Caco-2 (cell line): Measurements from ENCODE around the gene MAN1C1. TPM values are rescaled to one million over a fixed set of nuclear protein-coding genes. Genes with fewer than 3 reads are reported as not detected.
"Not testable (repeated sequence)": the region's sequence is repeated elsewhere in the genome, so short reads cannot be mapped to it uniquely, and the experiment has no call there.

Source experiments
- BruUV-seq: library from RNA; stranded (reverse); fragments of 400-500 nt; replicated peaks from 2 replicates; lab custom pipeline; 2021; lab: Mats Ljungman, UMichigan
- CTCF ChIA-PET: fragments of 300-600 bp; sonication (Branson Sonifier 250); formaldehyde crosslinking; loops from one replicate; lab custom pipeline; 2022; ENCODE audit warnings: antibody characterized with exemption; lab: Charles Lee
- POLR2A ChIA-PET: fragments of 300-600 bp; sonication (Branson Sonifier 250); formaldehyde crosslinking; loops from one replicate; lab custom pipeline; 2022; ENCODE audit warnings: antibody characterized with exemption; lab: Charles Lee
- DNase-seq, 2 experiments: peaks; one replicate each; pipeline versions ENCODE4 v3.0.0 to v3.0.0-alpha.2; 2020 to 2022
- H3K27me3 ChIP-seq: replicated peaks from 2 replicates; pipeline ENCODE4 v1.6.0; 2011; ENCODE audit warnings: low read length; ENCODE audit not compliant: control insufficient read depth, insufficient read depth
- H3K36me3 ChIP-seq: 2 replicates; pipeline ENCODE4 v1.5.1; 2011; ENCODE audit warnings: low read length; ENCODE audit not compliant: control insufficient read depth, insufficient read depth
- H3K4me1 ChIP-seq: fragments of 250-450 bp; sonication (Bioruptor Pico); 2 replicates; pipeline ENCODE4 v1.5.1; 2020; ENCODE audit warnings: mild to moderate bottlenecking
- H3K4me3 ChIP-seq: 2 replicates; pipeline ENCODE4 v1.5.1; 2011; ENCODE audit warnings: low read depth, mild to moderate bottlenecking, control low read depth, low read length
- H3K9me3 ChIP-seq: fragments of 250-450 bp; sonication (Bioruptor Pico); 2 replicates; pipeline ENCODE4 v1.5.1; 2020; ENCODE audit warnings: mild to moderate bottlenecking, moderate library complexity
- H3K27ac Mint-ChIP-seq: one replicate; pipeline ENCODE4 v1.8.0; 2022; ENCODE audit warnings: mixed read lengths; ENCODE audit not compliant: unreplicated experiment
- H3K27me3 Mint-ChIP-seq: one replicate; pipeline ENCODE4 v1.8.0; 2022; ENCODE audit warnings: mixed read lengths; ENCODE audit not compliant: insufficient read depth, unreplicated experiment
- H3K36me3 Mint-ChIP-seq: one replicate; pipeline ENCODE4 v1.8.0; 2022; ENCODE audit warnings: mild to moderate bottlenecking, mixed read lengths; ENCODE audit not compliant: insufficient read depth, unreplicated experiment
- H3K4me1 Mint-ChIP-seq: one replicate; pipeline ENCODE4 v1.8.0; 2022; ENCODE audit warnings: low read depth, mixed read lengths; ENCODE audit not compliant: unreplicated experiment
- H3K4me3 Mint-ChIP-seq: one replicate; pipeline ENCODE4 v1.8.0; 2022; ENCODE audit warnings: mild to moderate bottlenecking, moderate library complexity, mixed read lengths; ENCODE audit not compliant: unreplicated experiment
- H3K9me3 Mint-ChIP-seq: one replicate; pipeline ENCODE4 v1.8.0; 2022; ENCODE audit warnings: mixed read lengths; ENCODE audit not compliant: unreplicated experiment
- intact Hi-C: fragments of 100-400 bp; cut with micrococcal nuclease; formaldehyde crosslinking; loops from one replicate; pipeline ENCODE4 v1.10.0; 2022; ENCODE audit not compliant: unreplicated experiment
- total RNA-seq: library from RNA; stranded (reverse); gene quantifications from 2 replicates; pipeline ENCODE4 v1.2.3, GENCODE V29; 2022
- TF ChIP-seq, protein P1 (sequence below), 2 experiments: fragments of 200-600 bp in 1 of 2; IDR thresholded peaks; 1 replicate in 1 of 2; 2 replicates in 1 of 2; pipeline versions ENCODE4 v1.5.1 to v1.8.0; 2011 to 2022; ENCODE audit warnings: antibody characterized with exemption in 1 of 2, control low read depth in 1 of 2, inconsistent platforms in 1 of 2, low read depth in 1 of 2, low read length in 1 of 2, mild to moderate bottlenecking in 1 of 2, moderate library complexity in 1 of 2; ENCODE audit not compliant: insufficient read depth in 1 of 2, severe bottlenecking in 1 of 2, unreplicated experiment in 1 of 2

The MAN1C1 gene
- total RNA-seq, 1 experiment from 2014 or later = 2.7 TPM

DNA sequence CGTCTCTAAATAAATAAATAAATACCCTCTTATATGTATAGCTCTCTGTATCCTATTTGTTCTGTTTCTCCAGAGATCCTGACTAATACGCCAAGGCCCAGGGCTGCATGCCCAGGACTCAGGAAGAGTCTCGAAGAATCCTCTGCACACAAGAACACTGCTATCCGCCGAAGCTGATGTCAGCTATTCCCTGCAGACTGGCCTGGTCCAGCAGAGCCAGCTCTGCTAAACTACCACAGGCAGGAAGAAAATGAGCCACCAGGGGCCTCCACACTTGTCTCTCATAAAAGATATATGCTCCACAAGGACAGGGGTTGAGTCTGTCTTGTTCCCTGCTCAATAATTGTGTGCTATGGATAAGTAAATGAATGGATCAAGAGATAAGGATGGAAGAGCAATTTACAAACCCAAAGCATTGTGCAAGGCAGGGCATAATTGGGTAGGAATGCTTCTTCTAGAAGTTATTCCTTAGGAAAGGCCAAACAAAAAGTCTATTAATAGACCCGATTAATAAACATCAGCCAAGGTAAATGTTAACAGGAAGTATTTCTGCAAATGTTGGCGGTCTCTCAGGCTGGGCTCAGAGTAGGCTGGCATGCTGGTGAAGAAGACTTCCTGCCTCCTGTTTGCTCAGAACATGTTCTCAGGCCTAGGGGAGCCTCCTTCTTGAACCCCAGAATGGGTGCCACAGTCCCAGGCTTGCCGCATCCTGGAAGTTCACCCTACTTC is 26.3 kb upstream of the MAN1C1 start:
- no peak overlapping the region for H3K27ac Mint-ChIP-seq
- intact Hi-C loops = no loop called here
- TF ChIP-seq, protein P1, sequence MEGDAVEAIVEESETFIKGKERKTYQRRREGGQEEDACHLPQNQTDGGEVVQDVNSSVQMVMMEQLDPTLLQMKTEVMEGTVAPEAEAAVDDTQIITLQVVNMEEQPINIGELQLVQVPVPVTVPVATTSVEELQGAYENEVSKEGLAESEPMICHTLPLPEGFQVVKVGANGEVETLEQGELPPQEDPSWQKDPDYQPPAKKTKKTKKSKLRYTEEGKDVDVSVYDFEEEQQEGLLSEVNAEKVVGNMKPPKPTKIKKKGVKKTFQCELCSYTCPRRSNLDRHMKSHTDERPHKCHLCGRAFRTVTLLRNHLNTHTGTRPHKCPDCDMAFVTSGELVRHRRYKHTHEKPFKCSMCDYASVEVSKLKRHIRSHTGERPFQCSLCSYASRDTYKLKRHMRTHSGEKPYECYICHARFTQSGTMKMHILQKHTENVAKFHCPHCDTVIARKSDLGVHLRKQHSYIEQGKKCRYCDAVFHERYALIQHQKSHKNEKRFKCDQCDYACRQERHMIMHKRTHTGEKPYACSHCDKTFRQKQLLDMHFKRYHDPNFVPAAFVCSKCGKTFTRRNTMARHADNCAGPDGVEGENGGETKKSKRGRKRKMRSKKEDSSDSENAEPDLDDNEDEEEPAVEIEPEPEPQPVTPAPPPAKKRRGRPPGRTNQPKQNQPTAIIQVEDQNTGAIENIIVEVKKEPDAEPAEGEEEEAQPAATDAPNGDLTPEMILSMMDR (IDR thresholded peaks at IDR 0.05; ENCODE audit: insufficient read depth in 1 of 2, low read depth in 1 of 2, low read length in 1 of 2, severe bottlenecking in 1 of 2, unreplicated experiment in 1 of 2) = no peak
- BruUV-seq = no TSS peak
- H3K36me3 Mint-ChIP-seq = no peaks in the 10 kb centered on the region
- peak in 1 of 2 experiments; percentile 23 for DNase-seq
- Histone ChIP-seq H3K4me3 (no peak overlapping the region), H3K4me1 (peaks cover 27% of the 10 kb centered on the region), H3K36me3 (no peaks in the 10 kb centered on the region), H3K9me3 (no peaks in the 10 kb centered on the region), H3K27me3 (no peaks in the 10 kb centered on the region)
- ChIA-PET CTCF (interaction anchor here (0.5 to 1.1 kb wide), 4 partner anchors 10 to 210 kb away, joined by 3 to 5 read pairs (median 5); partner anchors contain the start of gene SELENON), POLR2A (no interaction called here)
- H3K27me3 Mint-ChIP-seq = no peaks in the 10 kb centered on the region
- peaks cover 18% of the 10 kb centered on the region for H3K4me1 Mint-ChIP-seq
- no peaks in the 10 kb centered on the region for H3K9me3 Mint-ChIP-seq
- no peak overlapping the region for H3K4me3 Mint-ChIP-seq

DNA sequence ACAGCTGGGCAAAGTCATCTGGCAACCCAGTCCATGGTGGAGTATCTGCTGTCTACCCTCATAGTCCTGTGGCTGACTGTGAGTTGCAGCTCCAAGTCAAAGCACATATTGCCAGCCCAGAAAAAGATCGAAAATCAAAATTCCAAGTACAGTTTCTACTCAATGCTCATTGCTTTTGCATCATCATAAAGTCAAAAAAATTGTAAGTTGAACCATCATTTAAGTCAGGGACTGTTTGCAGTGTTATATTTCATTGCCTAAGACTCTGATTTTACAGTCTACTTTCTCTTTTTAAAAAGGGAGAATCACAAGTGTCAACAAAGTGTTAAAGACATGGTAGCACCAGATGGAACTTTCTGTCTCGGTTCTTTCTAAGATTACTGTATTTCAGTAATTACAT is 22.7 kb upstream of the MAN1C1 start:
- Mint-ChIP-seq H3K27me3 (no peaks in the 10 kb centered on the region), H3K4me1 (peaks cover 2% of the 10 kb centered on the region), H3K27ac (no peak overlapping the region), H3K4me3 (no peak overlapping the region), H3K36me3 (no peaks in the 10 kb centered on the region), H3K9me3 (peaks cover 14% of the 10 kb centered on the region)
- Histone ChIP-seq H3K27me3 (no peaks in the 10 kb centered on the region), H3K4me3 (no peak overlapping the region), H3K4me1 (peaks cover 2% of the 10 kb centered on the region), H3K9me3 (no peaks in the 10 kb centered on the region), H3K36me3 (no peaks in the 10 kb centered on the region)
- CTCF ChIA-PET = interaction anchor here (0.5 to 0.7 kb wide), 2 partner anchors 40 to 249 kb away, joined by 3 to 4 read pairs; no protein-coding TSS in a partner anchor
- TF ChIP-seq, protein P1 (IDR thresholded peaks at IDR 0.05; ENCODE audit: insufficient read depth in 1 of 2, low read depth in 1 of 2, low read length in 1 of 2, severe bottlenecking in 1 of 2, unreplicated experiment in 1 of 2) = no peak
- POLR2A ChIA-PET = no interaction called here
- DNase-seq = no peak
- no TSS peak for BruUV-seq
- intact Hi-C loops = no loop called here

DNA sequence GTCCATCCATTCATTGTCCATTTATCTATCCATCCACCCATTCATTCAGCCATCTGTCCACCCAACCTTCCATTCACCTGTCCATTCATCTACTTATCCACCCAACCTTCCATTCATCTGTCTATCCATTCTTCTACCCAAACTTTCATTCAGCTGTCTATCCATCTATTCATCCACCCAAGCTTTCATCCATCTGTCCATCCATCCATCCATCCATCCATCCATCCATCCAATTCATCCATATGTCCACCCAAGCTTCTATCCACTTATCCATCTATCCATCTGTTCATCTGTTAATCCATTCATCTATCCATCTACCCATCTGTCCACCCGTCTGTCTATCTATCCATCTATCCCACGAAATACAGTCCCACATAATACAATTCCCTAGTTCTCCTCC is 21.6 kb upstream of the MAN1C1 start:
- ChIA-PET CTCF (no interaction called here), POLR2A (no interaction called here)
- no peaks in the 10 kb centered on the region for H3K27me3 Mint-ChIP-seq
- H3K4me3 Mint-ChIP-seq = no peak overlapping the region
- TF ChIP-seq, protein P1 (IDR thresholded peaks at IDR 0.05; ENCODE audit: insufficient read depth in 1 of 2, low read depth in 1 of 2, low read length in 1 of 2, severe bottlenecking in 1 of 2, unreplicated experiment in 1 of 2) = no peak
- no peaks in the 10 kb centered on the region for H3K4me1 Mint-ChIP-seq
- no peak overlapping the region for H3K4me3 ChIP-seq
- no peaks in the 10 kb centered on the region for H3K9me3 ChIP-seq
- H3K36me3 ChIP-seq = no peaks in the 10 kb centered on the region
- no peaks in the 10 kb centered on the region for H3K4me1 ChIP-seq
- H3K36me3 Mint-ChIP-seq = no peaks in the 10 kb centered on the region
- H3K27me3 ChIP-seq = no peaks in the 10 kb centered on the region
- BruUV-seq = no TSS peak
- no peak for DNase-seq
- H3K27ac Mint-ChIP-seq = no peak overlapping the region
- intact Hi-C loops = no loop called here
- H3K9me3 Mint-ChIP-seq = peaks cover 25% of the 10 kb centered on the region

DNA sequence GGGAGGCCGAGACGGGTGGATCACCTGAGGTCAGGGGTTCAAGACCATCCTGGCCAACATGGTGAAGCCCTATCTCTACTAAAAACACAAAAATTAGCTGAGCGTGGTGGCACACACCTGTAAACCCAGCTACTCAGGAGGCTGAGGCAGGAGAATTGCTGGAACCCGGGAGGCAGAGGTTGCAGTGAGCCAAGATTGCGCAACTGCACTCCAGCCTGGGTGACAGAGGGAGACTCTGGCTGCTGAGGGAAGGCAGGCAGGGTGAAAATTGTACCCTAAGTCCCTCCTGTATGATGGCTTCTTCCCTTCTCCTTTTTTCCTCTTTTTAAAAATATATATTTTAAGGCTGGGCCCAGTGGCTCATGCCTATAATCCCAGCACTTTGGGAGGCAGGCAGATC is 19.9 kb upstream of the MAN1C1 start:
- intact Hi-C loops, CTCF ChIA-PET, DNase-seq, H3K4me1 Mint-ChIP-seq, H3K4me3 ChIP-seq, H3K27ac Mint-ChIP-seq, POLR2A ChIA-PET, H3K27me3 Mint-ChIP-seq, H3K9me3 ChIP-seq, H3K4me1 ChIP-seq, BruUV-seq, H3K4me3 Mint-ChIP-seq, H3K36me3 ChIP-seq, H3K27me3 ChIP-seq, H3K36me3 Mint-ChIP-seq: not testable (repeated sequence)
- peaks cover 25% of the 10 kb centered on the region for H3K9me3 Mint-ChIP-seq
